GM13977 (cell line): ENCODE results near the gene OVOL2.
"Not testable (repeated sequence)": the region's sequence is repeated elsewhere in the genome, so short reads cannot be mapped to it uniquely, and the experiment has no call there.

Source experiments
- DNase-seq: peaks from one replicate; pipeline ENCODE4 v3.0.0; 2012; ENCODE audit warnings: low spot score
- in situ Hi-C: fragments of 300-500 bp; cut with MboI; formaldehyde crosslinking; loops from one replicate; pipeline ENCODE4 v1.12.0; 2022; ENCODE audit warnings: low sequenced_read_pairs, low pct_unique_long_range_greater_than_20kb, mixed read lengths, inconsistent platforms; ENCODE audit not compliant: unreplicated experiment
- TF ChIP-seq, protein P1 (sequence below): IDR thresholded peaks from 2 replicates; pipeline ENCODE4 v1.5.1; 2012; ENCODE audit warnings: mild to moderate bottlenecking, control low read depth; ENCODE audit not compliant: insufficient read depth; ENCODE audit errors: extremely low read depth, missing control alignments

The OVOL2 gene

DNA sequence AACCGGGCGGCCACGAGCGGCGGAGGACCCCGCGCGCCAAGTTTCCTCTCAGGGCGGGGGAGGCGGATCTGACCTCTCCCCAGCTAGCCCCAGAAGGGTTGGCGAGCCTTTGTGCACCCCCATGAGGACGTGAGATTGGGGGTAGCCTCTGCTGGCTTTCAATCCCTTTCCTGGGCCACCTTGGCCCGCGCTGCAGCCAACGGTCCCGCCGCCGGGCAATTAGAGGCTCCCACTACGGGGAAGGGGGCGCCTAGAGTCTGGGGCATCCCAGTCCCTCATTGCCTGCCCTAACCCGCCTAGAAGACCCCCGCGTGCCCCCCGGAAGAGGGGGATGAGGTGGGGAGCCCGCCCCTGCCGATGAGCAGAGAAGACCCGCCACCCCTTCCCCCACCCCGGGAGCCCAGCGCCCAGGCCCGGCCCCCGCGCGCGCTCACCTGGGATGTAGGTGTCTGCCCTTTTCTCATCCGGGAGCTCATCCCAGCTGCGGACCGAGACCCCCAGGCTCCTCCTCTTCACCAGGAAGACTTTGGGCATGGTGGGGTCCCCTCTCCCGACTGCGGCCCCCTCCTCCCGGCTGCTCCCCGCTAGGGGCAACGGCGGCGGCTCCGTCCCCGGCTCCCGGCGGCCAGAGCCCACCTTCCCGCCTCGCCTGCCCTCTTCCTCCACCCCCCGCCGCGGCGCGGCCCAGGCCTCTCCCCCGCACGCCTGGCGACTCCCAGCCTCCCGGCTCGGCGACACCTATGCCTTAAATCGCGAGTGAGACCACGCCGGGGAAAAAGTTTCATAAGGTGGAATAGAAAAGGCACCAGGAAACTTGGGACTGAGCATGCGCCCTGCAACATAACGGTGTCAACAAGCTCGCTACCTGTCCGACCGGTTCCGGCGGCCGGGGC lies at the start of gene OVOL2:
OVOL2 (minus strand) TSS at position 816 of the 893 bp plus-strand sequence; CDS start at position 534, 282 bp downstream.
- in situ Hi-C loops, result no loop called here
- TF ChIP-seq, protein P1, sequence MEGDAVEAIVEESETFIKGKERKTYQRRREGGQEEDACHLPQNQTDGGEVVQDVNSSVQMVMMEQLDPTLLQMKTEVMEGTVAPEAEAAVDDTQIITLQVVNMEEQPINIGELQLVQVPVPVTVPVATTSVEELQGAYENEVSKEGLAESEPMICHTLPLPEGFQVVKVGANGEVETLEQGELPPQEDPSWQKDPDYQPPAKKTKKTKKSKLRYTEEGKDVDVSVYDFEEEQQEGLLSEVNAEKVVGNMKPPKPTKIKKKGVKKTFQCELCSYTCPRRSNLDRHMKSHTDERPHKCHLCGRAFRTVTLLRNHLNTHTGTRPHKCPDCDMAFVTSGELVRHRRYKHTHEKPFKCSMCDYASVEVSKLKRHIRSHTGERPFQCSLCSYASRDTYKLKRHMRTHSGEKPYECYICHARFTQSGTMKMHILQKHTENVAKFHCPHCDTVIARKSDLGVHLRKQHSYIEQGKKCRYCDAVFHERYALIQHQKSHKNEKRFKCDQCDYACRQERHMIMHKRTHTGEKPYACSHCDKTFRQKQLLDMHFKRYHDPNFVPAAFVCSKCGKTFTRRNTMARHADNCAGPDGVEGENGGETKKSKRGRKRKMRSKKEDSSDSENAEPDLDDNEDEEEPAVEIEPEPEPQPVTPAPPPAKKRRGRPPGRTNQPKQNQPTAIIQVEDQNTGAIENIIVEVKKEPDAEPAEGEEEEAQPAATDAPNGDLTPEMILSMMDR, result no peak
- peak; percentile 50 for DNase-seq

DNA sequence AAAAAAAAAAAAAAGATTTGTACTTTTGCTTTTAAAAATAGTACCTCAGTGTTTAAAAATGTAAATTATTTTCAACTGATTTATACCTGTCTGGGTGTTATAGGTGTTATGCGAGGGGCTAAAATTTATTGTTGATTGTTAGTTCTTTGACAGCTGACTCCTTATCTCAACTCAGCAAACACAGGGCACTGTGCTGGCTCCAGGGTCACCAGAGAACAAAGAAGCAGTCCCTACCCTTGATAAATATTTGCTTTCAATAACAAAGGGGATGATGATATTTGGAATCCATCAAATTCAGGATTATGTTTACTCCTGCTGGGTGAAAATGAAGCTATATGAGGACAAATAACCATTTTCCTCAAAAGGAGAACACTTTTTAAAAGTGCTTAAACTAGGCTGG lies 45.8 kb upstream of the OVOL2 start:
- TF ChIP-seq, protein P1, result no peak
- no peak for DNase-seq
- in situ Hi-C loops, result no loop called here

DNA sequence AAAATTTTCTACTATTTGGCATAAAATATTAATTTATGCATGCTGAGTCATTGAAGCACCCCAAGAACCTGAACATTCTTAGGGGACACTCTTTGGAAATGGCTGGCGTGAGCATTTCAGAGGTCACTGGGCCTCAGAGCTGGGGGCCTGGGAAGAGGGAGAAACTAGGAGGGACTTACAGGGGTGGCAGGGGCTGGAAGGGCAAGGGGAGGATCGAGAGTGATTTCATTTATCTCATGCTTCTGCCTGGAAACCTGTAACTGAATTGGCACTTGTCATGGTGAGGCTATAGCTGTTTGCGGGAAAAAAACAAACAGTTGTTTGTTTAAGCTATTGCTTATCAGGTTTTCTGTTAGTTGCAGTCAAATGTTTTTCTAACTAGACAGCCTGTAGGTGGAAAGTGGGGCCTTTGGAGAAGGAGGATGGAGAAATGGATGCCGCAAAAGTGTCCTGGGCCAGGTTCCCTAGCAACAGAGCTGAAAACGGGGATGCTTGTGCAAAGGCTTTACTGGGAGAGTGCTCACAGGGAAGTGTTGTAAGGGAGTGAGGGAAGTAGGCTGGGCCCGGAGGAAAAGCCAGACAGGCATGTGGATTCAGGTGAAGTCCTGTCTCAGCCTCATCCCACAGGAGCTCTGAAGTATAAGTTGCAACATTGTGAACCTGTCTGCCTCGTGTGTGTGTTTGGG lies 43.6 kb upstream of the OVOL2 start:
- TF ChIP-seq, protein P1, result no peak
- in situ Hi-C loops, result no loop called here
- no peak for DNase-seq

DNA sequence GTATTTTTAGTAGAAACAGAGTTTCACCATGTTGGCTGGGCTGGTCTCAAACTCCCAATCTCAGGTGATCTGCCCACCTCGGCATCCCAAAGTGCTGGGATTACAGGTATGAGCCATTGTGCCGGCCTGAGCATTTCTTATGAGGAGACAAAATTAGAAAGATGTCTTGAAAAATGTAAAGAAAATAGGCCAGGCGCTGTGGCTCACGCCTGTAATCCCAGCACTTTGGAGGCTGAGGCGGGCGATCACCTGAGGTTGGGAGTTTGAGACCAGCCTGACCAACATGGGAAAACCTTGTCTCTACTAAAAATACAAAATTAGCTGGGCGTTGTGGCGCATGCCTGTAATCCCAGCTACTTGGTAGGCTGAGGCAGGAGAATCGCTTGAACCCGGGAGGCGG lies 42.9 kb upstream of the OVOL2 start:
- in situ Hi-C loops, DNase-seq: not testable (repeated sequence)

DNA sequence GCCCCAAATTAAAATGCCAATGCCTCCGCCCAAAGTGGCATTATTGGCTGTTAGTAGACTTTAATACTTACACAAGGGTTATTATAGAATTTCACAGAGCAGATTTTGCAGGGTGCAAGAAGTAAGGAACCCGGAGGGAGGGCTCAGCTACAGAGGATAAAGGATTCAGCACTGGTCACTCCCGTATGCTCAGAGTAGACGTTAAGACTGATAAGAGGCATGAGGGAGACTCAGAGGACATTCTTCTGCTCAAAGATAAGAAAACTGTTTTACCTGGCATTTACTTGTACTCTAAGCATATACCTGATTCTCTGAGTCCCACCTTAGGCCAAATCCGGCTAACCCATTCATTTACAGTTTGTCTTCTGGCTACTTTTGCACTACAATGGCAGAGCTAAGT lies 36.5 kb upstream of the OVOL2 start:
- in situ Hi-C loops, result no loop called here
- DNase-seq, result no peak
- TF ChIP-seq, protein P1, result no peak

DNA sequence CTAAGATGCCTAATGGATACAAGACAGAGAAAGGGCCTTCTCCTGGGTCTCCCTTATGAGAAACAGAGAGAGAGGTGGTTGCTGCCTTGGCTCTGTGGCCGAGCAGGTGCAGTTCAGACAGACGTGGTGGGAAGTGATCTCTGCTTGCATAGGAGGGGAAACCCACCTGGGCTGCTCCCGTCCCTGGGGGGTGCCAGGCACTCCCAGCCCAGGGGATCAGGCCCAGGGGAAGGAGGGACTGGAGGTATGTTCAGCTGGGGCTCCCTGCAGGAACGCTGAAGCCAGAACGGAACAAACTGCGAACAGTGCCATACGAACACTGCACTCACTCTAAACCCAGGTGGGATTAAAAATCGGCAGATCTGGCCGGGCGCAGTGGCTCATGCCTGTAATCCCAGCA lies 35.7 kb upstream of the OVOL2 start:
- in situ Hi-C loops, result no loop called here
- TF ChIP-seq, protein P1, result no peak
- no peak for DNase-seq

DNA sequence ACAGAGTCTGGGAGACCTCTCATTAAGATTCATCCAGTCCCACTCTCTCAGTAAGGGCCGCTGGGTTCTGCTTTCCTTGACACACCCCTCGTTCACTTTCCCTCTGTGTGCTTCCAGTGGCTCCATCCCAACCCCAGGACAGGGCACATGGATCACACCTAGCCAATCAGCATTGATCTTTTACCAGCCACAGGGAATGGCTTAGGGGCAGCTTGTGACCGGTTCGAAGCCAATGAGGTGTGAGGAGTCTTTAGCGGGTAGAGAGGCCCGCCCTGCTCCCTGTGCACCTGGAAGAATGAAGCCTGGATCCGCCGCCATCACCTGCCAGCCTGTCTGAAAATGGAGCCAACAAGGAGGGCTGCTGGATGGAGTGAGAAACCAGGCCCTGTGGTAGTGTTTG lies 35.2 kb upstream of the OVOL2 start:
- TF ChIP-seq, protein P1, result no peak
- in situ Hi-C loops, result no loop called here
- DNase-seq, result no peak
